ENCODE measurements around the gene BRIP1.

GRCh38 chr17:61867033-61867432 is 3.7 kb upstream of the BRIP1 start:
- TF ChIP-seq, protein P1, sequence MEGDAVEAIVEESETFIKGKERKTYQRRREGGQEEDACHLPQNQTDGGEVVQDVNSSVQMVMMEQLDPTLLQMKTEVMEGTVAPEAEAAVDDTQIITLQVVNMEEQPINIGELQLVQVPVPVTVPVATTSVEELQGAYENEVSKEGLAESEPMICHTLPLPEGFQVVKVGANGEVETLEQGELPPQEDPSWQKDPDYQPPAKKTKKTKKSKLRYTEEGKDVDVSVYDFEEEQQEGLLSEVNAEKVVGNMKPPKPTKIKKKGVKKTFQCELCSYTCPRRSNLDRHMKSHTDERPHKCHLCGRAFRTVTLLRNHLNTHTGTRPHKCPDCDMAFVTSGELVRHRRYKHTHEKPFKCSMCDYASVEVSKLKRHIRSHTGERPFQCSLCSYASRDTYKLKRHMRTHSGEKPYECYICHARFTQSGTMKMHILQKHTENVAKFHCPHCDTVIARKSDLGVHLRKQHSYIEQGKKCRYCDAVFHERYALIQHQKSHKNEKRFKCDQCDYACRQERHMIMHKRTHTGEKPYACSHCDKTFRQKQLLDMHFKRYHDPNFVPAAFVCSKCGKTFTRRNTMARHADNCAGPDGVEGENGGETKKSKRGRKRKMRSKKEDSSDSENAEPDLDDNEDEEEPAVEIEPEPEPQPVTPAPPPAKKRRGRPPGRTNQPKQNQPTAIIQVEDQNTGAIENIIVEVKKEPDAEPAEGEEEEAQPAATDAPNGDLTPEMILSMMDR (conservative IDR thresholded peaks at IDR 0.05; ENCODE audit: low read depth in 2 of 2): no peak
- no peak for TF ChIP-seq EZH2 (IDR thresholded peaks at IDR 0.05; ENCODE audit: low read depth, unreplicated experiment)
- TF ChIP-seq REST (IDR thresholded peaks at IDR 0.05; ENCODE audit: unreplicated experiment): no peak
- no peak for TF ChIP-seq STAT1 (IDR thresholded peaks at IDR 0.05; ENCODE audit: unreplicated experiment)
- no peak for TF ChIP-seq NANOG (IDR thresholded peaks at IDR 0.05; ENCODE audit: borderline replicate concordance)

Measured in GM23338 (cell line).